ENCODE data around the gene PCED1B.
"Not testable (repeated sequence)": the region's sequence is repeated elsewhere in the genome, so short reads cannot be mapped to it uniquely, and the experiment has no call there.

The PCED1B gene

GRCh38 chr12:47245623-47246022 lies 166.2 kb downstream of the PCED1B start:
- DNase-seq = no peak

GRCh38 chr12:47247418-47247817 lies 168.0 kb downstream of the PCED1B start:
- no peak for DNase-seq

GRCh38 chr12:47249082-47249481 lies 169.7 kb downstream of the PCED1B start:
- DNase-seq = no peak

GRCh38 chr12:47249719-47250357 lies 170.4 kb downstream of the PCED1B start:
- no peak for DNase-seq

GRCh38 chr12:47251919-47252318 lies 172.5 kb downstream of the PCED1B start:
- no peak for DNase-seq

- no peak for DNase-seq
Observed at GRCh38 chr12:47264951-47265350, 185.5 kb downstream of the PCED1B start.

- DNase-seq = no peak
Observed at GRCh38 chr12:47265391-47265790, 186.0 kb downstream of the PCED1B start.

GRCh38 chr12:47267571-47267970 lies 188.2 kb downstream of the PCED1B start:
- DNase-seq = no peak

- DNase-seq = no peak
Observed at GRCh38 chr12:47268501-47269454, 189.4 kb downstream of the PCED1B start.

GRCh38 chr12:47269916-47270315 lies 190.5 kb downstream of the PCED1B start:
- no peak for DNase-seq

- DNase-seq = no peak
Observed at GRCh38 chr12:47270782-47271664, 191.6 kb downstream of the PCED1B start.

- no peak for DNase-seq
Observed at GRCh38 chr12:47271800-47272239, 192.4 kb downstream of the PCED1B start.

- DNase-seq = no peak
Observed at GRCh38 chr12:47272412-47273190, 193.2 kb downstream of the PCED1B start.

GRCh38 chr12:47273191-47273626 lies 193.8 kb downstream of the PCED1B start:
- DNase-seq = no peak

- DNase-seq = no peak
Observed at GRCh38 chr12:47274760-47275159, 195.3 kb downstream of the PCED1B start.

- DNase-seq = no peak
Observed at GRCh38 chr12:47276253-47276620, 196.8 kb downstream of the PCED1B start.

- DNase-seq = no peak
Observed at GRCh38 chr12:47276621-47277309, 197.3 kb downstream of the PCED1B start.

GRCh38 chr12:47277972-47278448 lies 198.6 kb downstream of the PCED1B start:
- DNase-seq = no peak

GRCh38 chr12:47279758-47280157 lies 200.3 kb downstream of the PCED1B start:
- DNase-seq = not testable (repeated sequence)

- no peak for DNase-seq
Observed at GRCh38 chr12:47280543-47281300, 201.3 kb downstream of the PCED1B start.
